Keratinocyte (primary cell): ENCODE measurements around the gene NUP37. TPM values are rescaled to one million over a fixed set of nuclear protein-coding genes. Genes with fewer than 3 reads are reported as not detected.
"Not testable (repeated sequence)": the region's sequence is repeated elsewhere in the genome, so short reads cannot be mapped to it uniquely, and the experiment has no call there.

Experiments used
- DNase-seq: peaks from one replicate; pipeline ENCODE4 v3.0.0-alpha.2; 2011; ENCODE audit warnings: low read depth, missing footprints, low spot score
- FAIRE-seq: peaks from 2 replicates; lab custom pipeline; 2011; peaks lifted over from hg19 to GRCh38; lab: Jason Lieb, UNC
- H2AFZ ChIP-seq: 2 replicates; pipeline ENCODE4 v1.6.0; 2012; ENCODE audit warnings: low read length, control low read depth, inconsistent platforms; ENCODE audit not compliant: control insufficient read depth
- H3K27ac ChIP-seq: 2 replicates; pipeline ENCODE4 v1.5.1; 2011; ENCODE audit warnings: low read length; ENCODE audit not compliant: control insufficient read depth, insufficient read depth
- H3K27me3 ChIP-seq: 3 replicates; pipeline ENCODE4 v1.6.0; 2011; ENCODE audit warnings: low read length; ENCODE audit not compliant: control insufficient read depth, insufficient read depth; ENCODE audit errors: extremely low read depth
- H3K36me3 ChIP-seq, 2 experiments: 2 replicates in 1 of 2; 3 replicates in 1 of 2; pipeline ENCODE4 v1.5.1; 2011; ENCODE audit warnings: low read length in 2 of 2, mild to moderate bottlenecking in 1 of 2; ENCODE audit not compliant: control insufficient read depth in 2 of 2, insufficient read depth in 2 of 2; ENCODE audit errors: extremely low read depth in 1 of 2
- H3K4me1 ChIP-seq: 3 replicates; pipeline ENCODE4 v1.5.1; 2011; ENCODE audit warnings: low read length; ENCODE audit not compliant: control insufficient read depth, insufficient read depth; ENCODE audit errors: extremely low read depth
- H3K4me2 ChIP-seq: 3 replicates; pipeline ENCODE4 v1.6.0; 2011; ENCODE audit warnings: low read depth, low read length; ENCODE audit not compliant: control insufficient read depth, insufficient read depth; ENCODE audit errors: extremely low read depth
- H3K4me3 ChIP-seq, 3 experiments: fragments of 200-600 bp in 1 of 3; sonication (generic) in 1 of 3; 2 replicates in 2 of 3; 3 replicates in 1 of 3; pipeline ENCODE4 v1.5.1; 2011 to 2016; ENCODE audit warnings: low read length in 3 of 3, mild to moderate bottlenecking in 3 of 3, control low read depth in 2 of 3, inconsistent platforms in 1 of 3, low read depth in 1 of 3, mixed read lengths in 1 of 3, mixed run types in 1 of 3, moderate library complexity in 1 of 3; ENCODE audit not compliant: control insufficient read depth in 2 of 3, insufficient read depth in 2 of 3; ENCODE audit errors: extremely low read depth in 1 of 3
- H3K79me2 ChIP-seq: 2 replicates; pipeline ENCODE4 v1.6.0; 2012; ENCODE audit warnings: low read length; ENCODE audit not compliant: control insufficient read depth, insufficient read depth
- H3K9ac ChIP-seq: 3 replicates; pipeline ENCODE4 v1.6.0; 2011; ENCODE audit warnings: low read length; ENCODE audit not compliant: control insufficient read depth, insufficient read depth; ENCODE audit errors: extremely low read depth
- H3K9me1 ChIP-seq: 3 replicates; pipeline ENCODE4 v1.6.0; 2011; ENCODE audit warnings: low read length; ENCODE audit not compliant: control insufficient read depth, insufficient read depth; ENCODE audit errors: extremely low read depth
- H3K9me3 ChIP-seq: 2 replicates; pipeline ENCODE4 v1.5.1; 2012; ENCODE audit warnings: low read depth, low read length; ENCODE audit not compliant: control insufficient read depth
- H4K20me1 ChIP-seq: 3 replicates; pipeline ENCODE4 v1.6.0; 2011; ENCODE audit warnings: low read length; ENCODE audit not compliant: control insufficient read depth, insufficient read depth; ENCODE audit errors: extremely low read depth
- EZH2 ChIP-seq: IDR thresholded peaks from one replicate; pipeline ENCODE4 v1.6.1; 2012; ENCODE audit warnings: inconsistent platforms, mild to moderate bottlenecking, low read length, moderate library complexity
- dilution Hi-C: fragments of 300-500 bp; cut with MboI; formaldehyde crosslinking; loops from one replicate; pipeline ENCODE4 v1.7.0; 2020; ENCODE audit warnings: low sequenced_read_pairs; ENCODE audit not compliant: extremely low pct_ligation_motif_present
- polyA plus RNA-seq, 5 experiments: library from polyadenylated mRNA; depleted of rRNA in 3 of 5; stranded (reverse) in 3 of 5; stranded (forward) in 1 of 5; unstranded in 1 of 5; fragments of >200 nt; gene quantifications; 1 replicate in 1 of 5; 2 replicates in 3 of 5; 3 replicates in 1 of 5; pipeline versions ENCODE4 v1.2.1 to v1.2.3, GENCODE V29; 2011 to 2012; ENCODE audit warnings: missing spikeins in 2 of 5, low read depth in 1 of 5, low replicate concordance in 1 of 5
- TF ChIP-seq, protein P1 (sequence below), 3 experiments: IDR thresholded peaks in 1 of 3; conservative IDR thresholded peaks in 1 of 3; optimal IDR thresholded peaks in 1 of 3; 2 replicates in 2 of 3; 3 replicates in 1 of 3; pipeline versions ENCODE3 to v1.5.1; 2011; ENCODE audit warnings: low read length in 3 of 3, mild to moderate bottlenecking in 3 of 3, moderate library complexity in 2 of 3, control low read depth in 1 of 3, inconsistent platforms in 1 of 3; ENCODE audit not compliant: insufficient read depth in 2 of 3; ENCODE audit errors: extremely low read depth in 1 of 3

The NUP37 gene
- polyA plus RNA-seq, 1 donor (not counting 4 experiments of a cell fraction or from before 2014, with no cell fraction given) = 89.8 TPM

GRCh38 chr12:102144221-102144620 is 24.3 kb upstream of the NUP37 start:
- Histone ChIP-seq H3K9me3 (no peaks in the 10 kb centered on the region), H3K9me1 (no peaks in the 10 kb centered on the region), H3K9ac (no peak overlapping the region), H3K4me2 (no peak overlapping the region), H3K4me1 (no peaks in the 10 kb centered on the region), H2AFZ (no peak overlapping the region), H4K20me1 (no peaks in the 10 kb centered on the region), H3K36me3 (no peaks in the 10 kb centered on the region), H3K27ac (no peak overlapping the region), H3K79me2 (no peaks in the 10 kb centered on the region), H3K4me3 (no peak overlapping the region), H3K27me3 (no peaks in the 10 kb centered on the region)
- dilution Hi-C loops = no loop called here
- DNase-seq (no peak), FAIRE-seq (no peak)
- no peak for TF ChIP-seq EZH2
- TF ChIP-seq, protein P1, sequence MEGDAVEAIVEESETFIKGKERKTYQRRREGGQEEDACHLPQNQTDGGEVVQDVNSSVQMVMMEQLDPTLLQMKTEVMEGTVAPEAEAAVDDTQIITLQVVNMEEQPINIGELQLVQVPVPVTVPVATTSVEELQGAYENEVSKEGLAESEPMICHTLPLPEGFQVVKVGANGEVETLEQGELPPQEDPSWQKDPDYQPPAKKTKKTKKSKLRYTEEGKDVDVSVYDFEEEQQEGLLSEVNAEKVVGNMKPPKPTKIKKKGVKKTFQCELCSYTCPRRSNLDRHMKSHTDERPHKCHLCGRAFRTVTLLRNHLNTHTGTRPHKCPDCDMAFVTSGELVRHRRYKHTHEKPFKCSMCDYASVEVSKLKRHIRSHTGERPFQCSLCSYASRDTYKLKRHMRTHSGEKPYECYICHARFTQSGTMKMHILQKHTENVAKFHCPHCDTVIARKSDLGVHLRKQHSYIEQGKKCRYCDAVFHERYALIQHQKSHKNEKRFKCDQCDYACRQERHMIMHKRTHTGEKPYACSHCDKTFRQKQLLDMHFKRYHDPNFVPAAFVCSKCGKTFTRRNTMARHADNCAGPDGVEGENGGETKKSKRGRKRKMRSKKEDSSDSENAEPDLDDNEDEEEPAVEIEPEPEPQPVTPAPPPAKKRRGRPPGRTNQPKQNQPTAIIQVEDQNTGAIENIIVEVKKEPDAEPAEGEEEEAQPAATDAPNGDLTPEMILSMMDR (optimal IDR thresholded peaks at IDR 0.05 in 1 of 3, IDR thresholded peaks at IDR 0.05 in 1 of 3, conservative IDR thresholded peaks at IDR 0.05 in 1 of 3; ENCODE audit: extremely low read depth in 1 of 3, insufficient read depth in 2 of 3, low read length in 3 of 3) = no peak

- H3K79me2 ChIP-seq, H3K4me2 ChIP-seq, H3K9me1 ChIP-seq, FAIRE-seq, H3K27me3 ChIP-seq, H3K36me3 ChIP-seq, H3K9me3 ChIP-seq, DNase-seq, dilution Hi-C loops, H4K20me1 ChIP-seq, H2AFZ ChIP-seq, H3K4me3 ChIP-seq, H3K4me1 ChIP-seq, H3K27ac ChIP-seq, H3K9ac ChIP-seq: not testable (repeated sequence)
Measured at GRCh38 chr12:102142866-102143373, 23.0 kb upstream of the NUP37 start.

- H2AFZ ChIP-seq, H3K27me3 ChIP-seq, H4K20me1 ChIP-seq, dilution Hi-C loops, H3K79me2 ChIP-seq, H3K4me1 ChIP-seq, H3K9me1 ChIP-seq, H3K4me3 ChIP-seq, H3K9ac ChIP-seq, H3K27ac ChIP-seq, H3K4me2 ChIP-seq, FAIRE-seq, H3K36me3 ChIP-seq, H3K9me3 ChIP-seq, DNase-seq: not testable (repeated sequence)
Measured at GRCh38 chr12:102137619-102138018, 17.7 kb upstream of the NUP37 start.

DNA sequence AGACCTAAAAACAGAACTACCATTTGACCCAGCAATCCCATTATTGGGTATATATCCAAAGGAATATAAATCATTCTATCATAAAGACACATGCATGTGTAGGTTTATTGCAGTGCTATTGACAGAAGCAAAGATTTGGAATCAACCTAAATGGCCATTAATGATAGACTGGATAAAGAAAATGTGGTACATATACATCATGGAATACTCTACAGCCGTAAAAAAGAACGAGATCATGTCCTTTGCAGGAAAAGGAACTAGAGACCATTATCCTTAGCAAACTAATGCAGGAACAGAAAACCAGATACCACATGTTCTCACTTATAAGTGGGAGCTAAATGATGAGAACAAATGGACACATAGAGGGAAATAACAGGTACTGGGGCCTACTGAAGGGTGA is 11.5 kb upstream of the NUP37 start:
- H4K20me1 ChIP-seq, H3K4me3 ChIP-seq, FAIRE-seq, H3K4me2 ChIP-seq, H2AFZ ChIP-seq, H3K9me3 ChIP-seq, H3K27me3 ChIP-seq, H3K4me1 ChIP-seq, dilution Hi-C loops, H3K27ac ChIP-seq, H3K9ac ChIP-seq, H3K79me2 ChIP-seq, H3K36me3 ChIP-seq, H3K9me1 ChIP-seq, DNase-seq: not testable (repeated sequence)
